ENCODE measurements around the gene RASGRF2.

The RASGRF2 gene

DNA sequence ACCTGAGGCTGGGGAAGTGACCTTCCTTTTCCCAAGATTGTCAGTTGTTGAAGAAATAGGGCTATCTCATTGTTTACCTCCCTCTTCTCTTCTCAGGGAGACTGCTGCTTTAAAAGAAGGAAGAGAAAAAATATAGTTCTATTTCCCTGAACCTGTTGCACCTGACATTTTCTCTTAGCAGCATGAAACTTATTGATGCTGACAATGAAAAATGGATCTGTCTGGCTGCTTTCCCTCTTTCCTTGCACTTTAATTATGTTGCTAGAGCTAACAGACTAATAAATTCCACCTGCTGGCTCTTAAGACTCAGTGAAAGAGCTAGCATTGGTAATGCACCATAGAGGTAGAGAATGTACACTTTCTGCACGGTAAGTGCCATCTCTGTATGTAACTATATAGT lies 266.8 kb downstream of the RASGRF2 start:
- no peak for TF ChIP-seq CTCF (IDR thresholded peaks at IDR 0.05; ENCODE audit: control insufficient read depth, extremely low read depth, insufficient read depth)
- DNase-seq (ENCODE audit: low read depth) = no peak
- no peak overlapping the region for H3K4me3 ChIP-seq (ENCODE audit: low read depth, low read length)

- no peak for DNase-seq (ENCODE audit: low read depth)
- no peak for TF ChIP-seq CTCF (IDR thresholded peaks at IDR 0.05; ENCODE audit: control insufficient read depth, extremely low read depth, insufficient read depth)
- no peak overlapping the region for H3K4me3 ChIP-seq (ENCODE audit: low read depth, low read length)
These were observed 267.9 kb downstream of the RASGRF2 start for GRCh38 chr5:81228084-81228483.

DNA sequence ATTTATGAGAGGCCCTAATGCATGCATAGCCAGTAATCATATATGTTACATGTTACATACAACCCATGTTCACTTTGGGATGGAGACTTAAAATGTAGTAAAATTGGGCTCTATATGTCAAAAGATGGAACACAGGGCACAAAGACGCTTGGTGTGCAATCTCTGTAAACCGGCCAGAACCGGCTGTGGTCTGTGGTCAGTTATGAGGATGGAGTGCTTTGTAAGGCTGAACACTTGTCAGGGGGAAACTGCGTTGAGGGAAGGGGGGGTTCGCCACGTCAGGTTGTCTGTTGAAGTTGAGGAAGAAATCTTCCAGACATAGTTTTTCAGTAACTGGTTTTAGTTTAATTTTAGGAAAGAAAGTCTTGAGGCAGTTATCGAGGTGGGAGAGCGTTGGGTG lies 270.3 kb downstream of the RASGRF2 start:
- no peak overlapping the region for H3K4me3 ChIP-seq (ENCODE audit: low read depth, low read length)
- TF ChIP-seq CTCF (IDR thresholded peaks at IDR 0.05; ENCODE audit: control insufficient read depth, extremely low read depth, insufficient read depth) = no peak
- DNase-seq (ENCODE audit: low read depth) = no peak

GRCh38 chr5:81232464-81233079 lies 272.4 kb downstream of the RASGRF2 start:
- TF ChIP-seq CTCF (IDR thresholded peaks at IDR 0.05; ENCODE audit: control insufficient read depth, extremely low read depth, insufficient read depth) = no peak
- no peak overlapping the region for H3K4me3 ChIP-seq (ENCODE audit: low read depth, low read length)
- peak; percentile 1 for DNase-seq (ENCODE audit: low read depth)

DNA sequence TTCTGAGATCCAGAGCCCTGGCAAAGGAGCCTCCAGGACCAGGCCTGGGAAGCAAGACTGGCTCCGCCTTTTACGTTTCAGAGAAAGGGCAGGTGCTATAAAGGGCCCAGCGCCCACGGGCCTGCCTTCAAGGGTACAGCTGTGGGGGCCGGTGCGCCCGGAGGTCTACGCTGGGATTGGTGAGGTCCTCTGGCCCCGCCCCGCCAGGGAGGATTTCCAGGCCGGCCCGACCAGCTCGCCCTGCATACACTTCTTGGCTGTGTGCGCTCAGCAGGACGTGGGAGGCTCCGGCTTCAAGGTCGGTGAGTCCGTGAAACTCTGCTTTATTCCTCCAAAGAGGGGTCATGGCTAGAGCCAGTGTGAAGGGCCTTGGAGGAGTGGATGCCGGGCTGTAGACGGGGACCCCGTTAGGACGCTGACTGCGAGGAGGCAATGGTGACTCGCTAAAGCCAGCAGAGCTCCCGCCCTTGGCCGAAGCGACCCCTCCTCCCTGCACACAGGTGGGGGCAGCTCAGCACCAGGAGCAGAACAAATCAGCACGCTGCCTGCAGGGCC lies 273.0 kb downstream of the RASGRF2 start, which contains the start of gene CKMT2:
Gene CKMT2 (plus strand): TSS at position 243 of the 555 bp plus-strand sequence. CDS start 17,811 bp downstream, outside the sequence.
- no peak for TF ChIP-seq CTCF (IDR thresholded peaks at IDR 0.05; ENCODE audit: control insufficient read depth, extremely low read depth, insufficient read depth)
- DNase-seq (ENCODE audit: low read depth) = peak; percentile 8
- peak within 1 kb of the TSS; percentile 19; the same call in 1 of the 2 replicates for H3K4me3 ChIP-seq (ENCODE audit: low read depth, low read length)

DNA sequence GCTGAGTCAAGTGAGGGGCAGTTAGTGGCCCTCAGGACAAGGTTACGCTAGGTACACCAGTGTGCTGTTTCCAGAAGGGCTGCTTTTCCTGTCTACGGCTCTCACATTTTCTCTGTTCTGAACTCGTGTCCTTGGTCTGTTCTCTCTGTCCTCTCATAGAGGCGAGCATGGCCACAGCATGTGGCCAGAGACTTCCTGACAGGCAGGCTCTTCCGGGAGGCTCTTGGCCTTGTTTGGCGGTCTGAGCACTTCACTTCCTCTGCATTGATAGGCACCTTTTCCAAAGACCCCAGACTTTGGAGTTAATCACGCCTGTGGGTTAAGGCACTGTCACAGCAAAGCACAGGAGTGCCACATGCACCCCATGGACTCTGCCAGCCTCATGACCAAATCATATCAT lies 274.1 kb downstream of the RASGRF2 start:
- no peak for DNase-seq (ENCODE audit: low read depth)
- no peak overlapping the region for H3K4me3 ChIP-seq (ENCODE audit: low read depth, low read length)
- TF ChIP-seq CTCF (IDR thresholded peaks at IDR 0.05; ENCODE audit: control insufficient read depth, extremely low read depth, insufficient read depth) = no peak

DNA sequence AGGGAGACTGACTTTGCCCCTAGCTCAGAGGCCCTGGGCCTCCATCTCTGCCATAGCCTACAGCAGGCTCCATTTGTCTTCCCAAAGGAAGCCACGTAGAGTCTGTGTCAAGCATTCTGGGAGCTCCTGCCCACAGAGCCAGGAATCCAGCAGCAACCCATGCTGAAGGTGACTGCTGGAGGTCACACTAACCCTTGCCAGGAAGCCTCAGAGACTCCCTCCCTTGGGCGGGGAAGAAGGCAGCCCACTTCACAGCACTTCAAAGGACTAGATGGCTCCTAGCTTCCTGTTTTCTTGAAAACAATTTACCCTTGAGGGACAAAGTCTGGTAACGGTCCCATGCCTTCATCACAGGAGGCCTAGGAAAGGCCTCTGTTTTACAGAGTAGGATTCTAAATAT lies 274.6 kb downstream of the RASGRF2 start:
- no peak for DNase-seq (ENCODE audit: low read depth)
- H3K4me3 ChIP-seq (ENCODE audit: low read depth, low read length) = no peak overlapping the region
- no peak for TF ChIP-seq CTCF (IDR thresholded peaks at IDR 0.05; ENCODE audit: control insufficient read depth, extremely low read depth, insufficient read depth)
